Testis (tissue), 2 donors: ENCODE data around the gene RCL1.

Experiments
- CTCF ChIP-seq, 3 experiments: fragments of 450-650 bp in 2 of 3; fragments of 200-600 bp in 1 of 3; sonication (generic) in 1 of 3; IDR thresholded peaks; one replicate each; pipeline ENCODE4 v1.5.1; 2016 to 2019; ENCODE audit warnings: antibody characterized with exemption in 3 of 3, mild to moderate bottlenecking in 2 of 3, moderate library complexity in 1 of 3
- POLR2A ChIP-seq: fragments of 450-650 bp; IDR thresholded peaks from one replicate; pipeline ENCODE4 v1.6.1; 2017; ENCODE audit warnings: antibody characterized with exemption, mild to moderate bottlenecking, moderate library complexity

DNA sequence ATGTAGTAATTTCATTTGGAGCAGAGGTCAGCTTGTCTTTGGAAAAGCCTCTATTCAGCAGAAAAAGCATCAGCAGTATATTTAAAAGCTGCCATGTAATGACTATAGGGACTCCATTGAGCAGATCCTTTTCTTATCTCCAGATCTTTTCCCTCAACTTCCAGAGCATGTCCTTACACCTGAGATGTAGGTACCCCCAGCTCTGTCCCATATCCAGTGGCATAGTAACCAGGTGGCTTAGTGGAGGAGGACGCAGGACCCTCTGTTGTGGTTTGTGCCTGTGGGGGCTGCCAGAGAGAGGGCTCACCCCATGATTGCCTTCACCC lies 61.5 kb downstream of the RCL1 start:
- no peak for TF ChIP-seq POLR2A
- no peak for TF ChIP-seq CTCF (IDR thresholded peaks at IDR 0.05)
